ENCODE measurements around the gene UFSP2. TPM values are rescaled to one million over a fixed set of nuclear protein-coding genes. Genes with fewer than 3 reads are reported as not detected.

The UFSP2 gene
- total RNA-seq, 1 donor from 2014 or later: 28.3 TPM

Other genes starting within 250 kb of the UFSP2 start
- gene CFAP97, start 222.0 kb downstream of the UFSP2 start, total RNA-seq: 23.7 TPM
- gene SNX25, start 216.4 kb downstream of the UFSP2 start, total RNA-seq: 7.4 TPM
- gene LRP2BP, start 30.0 kb downstream of the UFSP2 start, total RNA-seq: 0.60 TPM
- gene ANKRD37, start 29.1 kb downstream of the UFSP2 start, total RNA-seq: 36.3 TPM
- 0.20 TPM for gene CCDC110, start 45.8 kb upstream of the UFSP2 start, total RNA-seq
- 6.4 TPM for gene PDLIM3, start 109.5 kb upstream of the UFSP2 start, total RNA-seq